GM23338 (cell line): ENCODE results near the gene RAB8B.

Source experiments
- CTCF ChIP-seq, 2 experiments: fragments of 200-600 bp in 1 of 2; sonication (generic) in 1 of 2; conservative IDR thresholded peaks; 2 replicates each; pipeline versions ENCODE4 v1.5.1 to v1.6.1; 2016 to 2017; ENCODE audit warnings: antibody characterized with exemption in 2 of 2, low read depth in 2 of 2, mild to moderate bottlenecking in 2 of 2, moderate library complexity in 1 of 2
- EZH2phosphoT487 ChIP-seq: fragments of 200-600 bp; sonication (generic); IDR thresholded peaks from one replicate; pipeline ENCODE4 v1.8.1; 2018; ENCODE audit warnings: antibody characterized with exemption; ENCODE audit not compliant: unreplicated experiment
- POLR2AphosphoS5 ChIP-seq: IDR thresholded peaks from 2 replicates; pipeline ENCODE4 v1.6.1; 2016; ENCODE audit warnings: antibody characterized with exemption, low read depth

GRCh38 chr15:63165166-63165859 is 24.1 kb upstream of the RAB8B start:
- TF ChIP-seq EZH2phosphoT487: no peak
- TF ChIP-seq CTCF (conservative IDR thresholded peaks at IDR 0.05; ENCODE audit: low read depth in 2 of 2): no peak
- TF ChIP-seq POLR2AphosphoS5: no peak
